HEK293 (cell line): ENCODE data around the gene SLC19A1.

Source experiments
- CTCF ChIA-PET: fragments of 350-600 bp; formaldehyde crosslinking; extraction: SDS; loops from one replicate; lab custom pipeline; 2021; ENCODE audit warnings: antibody characterized with exemption; lab: Yijun Ruan, JAX
- POLR2A ChIA-PET: fragments of 300-600 bp; formaldehyde crosslinking; extraction: SDS; loops from one replicate; lab custom pipeline; 2020; ENCODE audit warnings: antibody characterized with exemption, inconsistent platforms; lab: Yijun Ruan, JAX
- H3K27ac ChIP-seq: fragments of 200-500 bp; sonication (Bioruptor generic); 2 replicates; pipeline ENCODE4 v1.5.1; 2014; ENCODE audit warnings: low read depth, low read length, control low read depth, inconsistent platforms; ENCODE audit errors: extremely low read depth
- H3K36me3 ChIP-seq, 2 experiments: fragments of 200-500 bp in 1 of 2; sonication (Bioruptor generic) in 1 of 2; 1 replicate in 1 of 2; 2 replicates in 1 of 2; pipeline ENCODE4 v1.5.1; 2014 to 2017; ENCODE audit warnings: inconsistent platforms in 2 of 2, low read length in 2 of 2; ENCODE audit not compliant: control insufficient read depth in 2 of 2, insufficient read depth in 1 of 2
- H3K4me1 ChIP-seq: fragments of 200-500 bp; sonication (Bioruptor generic); 2 replicates; pipeline ENCODE4 v1.5.1; 2014; ENCODE audit warnings: mild to moderate bottlenecking, low read length, inconsistent platforms; ENCODE audit not compliant: control insufficient read depth, insufficient read depth
- H3K4me3 ChIP-seq: 2 replicates; pipeline ENCODE4 v1.5.1; 2011; ENCODE audit warnings: low read depth, mild to moderate bottlenecking, control low read depth, low read length, moderate library complexity
- H3K9me3 ChIP-seq: fragments of 200-500 bp; sonication (Bioruptor generic); 2 replicates; pipeline ENCODE4 v1.5.1; 2014; ENCODE audit warnings: low read depth, low read length, inconsistent platforms; ENCODE audit not compliant: control insufficient read depth, insufficient read depth
- BCL11A ChIP-seq: fragments of 450-650 bp; formaldehyde crosslinking; IDR thresholded peaks from 2 replicates; pipeline ENCODE4 v1.5.1; 2016; ENCODE audit warnings: low read depth, missing biosample characterization, missing genetic modification characterization
- KLF8 ChIP-seq: fragments of 450-650 bp; formaldehyde crosslinking; IDR thresholded peaks from 2 replicates; pipeline ENCODE4 v1.5.1; 2016; ENCODE audit warnings: missing biosample characterization, missing genetic modification characterization
- PBX3 ChIP-seq: sonication (generic); formaldehyde crosslinking; IDR thresholded peaks from 2 replicates; pipeline ENCODE4 v1.8.1; 2022; ENCODE audit warnings: mild to moderate bottlenecking, moderate library complexity, missing genetic modification reagents
- SCRT2 ChIP-seq: fragments of 450-650 bp; formaldehyde crosslinking; IDR thresholded peaks from 2 replicates; pipeline ENCODE4 v1.5.1; 2016; ENCODE audit warnings: missing biosample characterization, missing genetic modification characterization
- SETDB1 ChIP-seq: IDR thresholded peaks from one replicate; pipeline ENCODE4 v1.6.1; 2017; ENCODE audit warnings: mild to moderate bottlenecking, low read length, moderate library complexity, mixed read lengths; ENCODE audit not compliant: insufficient read length
- ZBTB26 ChIP-seq: fragments of 450-650 bp; formaldehyde crosslinking; optimal IDR thresholded peaks from 2 replicates; pipeline ENCODE3; 2016; ENCODE audit warnings: missing biosample characterization, mild to moderate bottlenecking, missing genetic modification characterization
- ZBTB7A ChIP-seq: fragments of 450-650 bp; formaldehyde crosslinking; IDR thresholded peaks from 2 replicates; pipeline ENCODE4 v1.5.1; 2016; ENCODE audit warnings: low read depth, missing biosample characterization, missing genetic modification characterization
- ZIC2 ChIP-seq: fragments of 450-650 bp; formaldehyde crosslinking; IDR thresholded peaks from 2 replicates; pipeline ENCODE4 v1.5.1; 2016; ENCODE audit warnings: missing biosample characterization, missing genetic modification characterization
- ZNF112 ChIP-seq: fragments of 450-650 bp; formaldehyde crosslinking; IDR thresholded peaks from 2 replicates; pipeline ENCODE4 v1.5.0; 2017; ENCODE audit warnings: missing biosample characterization, missing genetic modification characterization
- ZNF148 ChIP-seq: fragments of 450-650 bp; formaldehyde crosslinking; IDR thresholded peaks from 2 replicates; pipeline ENCODE4 v1.5.0; 2017; ENCODE audit warnings: missing biosample characterization, missing genetic modification characterization, borderline replicate concordance
- ZNF155 ChIP-seq: fragments of 450-650 bp; formaldehyde crosslinking; IDR thresholded peaks from 2 replicates; pipeline ENCODE4 v1.5.1; 2016; ENCODE audit warnings: missing biosample characterization, missing genetic modification characterization
- ZNF221 ChIP-seq: fragments of 450-650 bp; formaldehyde crosslinking; IDR thresholded peaks from 2 replicates; pipeline ENCODE4 v1.5.1; 2017; ENCODE audit warnings: missing biosample characterization, missing genetic modification characterization, borderline replicate concordance
- ZNF239 ChIP-seq: fragments of 450-650 bp; formaldehyde crosslinking; IDR thresholded peaks from 2 replicates; pipeline ENCODE4 v1.5.1; 2016; ENCODE audit warnings: missing biosample characterization, missing genetic modification characterization
- ZNF280C ChIP-seq: fragments of 450-650 bp; formaldehyde crosslinking; IDR thresholded peaks from 2 replicates; pipeline ENCODE4 v1.5.1; 2016; ENCODE audit warnings: missing biosample characterization, missing genetic modification characterization
- ZNF311 ChIP-seq: fragments of 450-650 bp; formaldehyde crosslinking; IDR thresholded peaks from 2 replicates; pipeline ENCODE4 v1.5.1; 2017; ENCODE audit warnings: missing biosample characterization, missing genetic modification characterization, borderline replicate concordance
- ZNF426 ChIP-seq: fragments of 450-650 bp; formaldehyde crosslinking; IDR thresholded peaks from 2 replicates; pipeline ENCODE4 v1.5.1; 2017; ENCODE audit warnings: missing biosample characterization, missing genetic modification characterization, mild to moderate bottlenecking, inconsistent platforms, moderate library complexity
- ZNF473 ChIP-seq: fragments of 450-650 bp; formaldehyde crosslinking; IDR thresholded peaks from 2 replicates; pipeline ENCODE4 v1.5.1; 2017; ENCODE audit warnings: missing biosample characterization, missing genetic modification characterization
- ZNF48 ChIP-seq: fragments of 450-650 bp; formaldehyde crosslinking; IDR thresholded peaks from 2 replicates; pipeline ENCODE4 v1.5.1; 2016; ENCODE audit warnings: missing biosample characterization, missing genetic modification characterization
- ZNF521 ChIP-seq: fragments of 450-650 bp; formaldehyde crosslinking; IDR thresholded peaks from 2 replicates; pipeline ENCODE4 v1.5.1; 2017; ENCODE audit warnings: missing biosample characterization, mild to moderate bottlenecking, missing genetic modification characterization
- ZNF561 ChIP-seq: fragments of 450-650 bp; IDR thresholded peaks from 2 replicates; pipeline ENCODE4 v1.5.1; 2018; ENCODE audit warnings: missing biosample characterization, missing genetic modification characterization, borderline replicate concordance
- ZNF600 ChIP-seq: fragments of 450-650 bp; formaldehyde crosslinking; IDR thresholded peaks from 2 replicates; pipeline ENCODE4 v1.5.1; 2016; ENCODE audit warnings: missing biosample characterization, missing genetic modification characterization
- ZNF621 ChIP-seq: fragments of 450-650 bp; formaldehyde crosslinking; IDR thresholded peaks from 2 replicates; pipeline ENCODE4 v1.5.1; 2017; ENCODE audit warnings: missing biosample characterization, missing genetic modification characterization
- ZNF776 ChIP-seq: fragments of 450-650 bp; formaldehyde crosslinking; IDR thresholded peaks from 2 replicates; pipeline ENCODE4 v1.5.0; 2017; ENCODE audit warnings: missing biosample characterization, missing genetic modification characterization, borderline replicate concordance
- ZNF785 ChIP-seq: fragments of 450-650 bp; formaldehyde crosslinking; IDR thresholded peaks from 2 replicates; pipeline ENCODE4 v1.5.1; 2016; ENCODE audit warnings: missing biosample characterization, missing genetic modification characterization
- ZNF843 ChIP-seq: fragments of 450-650 bp; formaldehyde crosslinking; IDR thresholded peaks from 2 replicates; pipeline ENCODE4 v1.5.1; 2016; ENCODE audit warnings: missing biosample characterization, missing genetic modification characterization
- ZSCAN16 ChIP-seq: fragments of 450-650 bp; formaldehyde crosslinking; IDR thresholded peaks from 2 replicates; pipeline ENCODE4 v1.5.1; 2016; ENCODE audit warnings: missing biosample characterization, missing genetic modification characterization
- ZSCAN23 ChIP-seq: fragments of 450-650 bp; formaldehyde crosslinking; IDR thresholded peaks from 2 replicates; pipeline ENCODE4 v1.5.1; 2016; ENCODE audit warnings: missing biosample characterization, missing genetic modification characterization
- TF ChIP-seq, protein P1 (sequence below): fragments of 450-650 bp; formaldehyde crosslinking; IDR thresholded peaks from 2 replicates; pipeline ENCODE4 v1.5.1; 2017; ENCODE audit warnings: missing biosample characterization, missing genetic modification characterization

The SLC19A1 gene

DNA sequence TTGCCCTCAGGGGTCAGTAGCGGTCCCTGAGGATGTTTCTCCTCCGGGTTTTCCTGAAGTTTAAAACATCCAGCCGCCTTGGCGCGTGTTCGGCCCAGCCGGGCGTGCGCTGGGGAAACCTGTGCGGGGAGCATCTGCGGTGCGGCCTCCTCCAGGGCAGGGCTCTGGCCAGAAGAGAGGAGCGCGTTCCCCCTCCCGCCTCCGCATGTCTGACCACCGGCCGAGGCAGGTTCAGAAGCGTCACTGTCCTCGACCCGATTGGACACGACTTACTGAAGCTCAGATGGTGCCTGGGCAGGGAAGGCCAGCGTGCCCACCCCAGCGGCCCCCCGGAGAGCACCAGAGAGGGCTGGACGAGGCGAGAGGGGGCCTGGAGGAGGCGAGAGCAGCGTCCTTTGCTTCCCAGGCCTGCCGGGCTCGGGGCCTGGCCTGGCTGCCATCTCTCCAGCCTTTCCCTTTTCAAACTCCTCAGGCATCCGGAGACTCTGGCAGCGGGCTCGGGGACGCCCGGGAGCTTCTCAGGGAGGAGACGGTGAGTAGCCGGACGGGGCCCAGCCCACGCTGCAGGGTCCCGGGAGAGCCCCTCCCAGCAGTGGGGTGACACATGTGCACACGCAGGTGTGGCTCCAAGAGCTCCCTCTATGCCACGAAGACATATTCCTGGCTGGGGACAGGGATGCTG, 67.1 kb downstream of the SLC19A1 start (continued):
- TF ChIP-seq ZSCAN16, result no peak
- TF ChIP-seq SCRT2 (tag by site-specific recombination), result no peak
- no peak for TF ChIP-seq BCL11A (tag by site-specific recombination)
- no peak for TF ChIP-seq ZNF561 (tag by site-specific recombination)
- TF ChIP-seq ZNF426 (tag by site-specific recombination), result no peak
- TF ChIP-seq ZBTB26 (tag by site-specific recombination), result no peak
- TF ChIP-seq ZNF221, result no peak
- no peak for TF ChIP-seq SETDB1
- TF ChIP-seq KLF8 (tag by site-specific recombination), result no peak
- TF ChIP-seq ZNF48, result no peak

DNA sequence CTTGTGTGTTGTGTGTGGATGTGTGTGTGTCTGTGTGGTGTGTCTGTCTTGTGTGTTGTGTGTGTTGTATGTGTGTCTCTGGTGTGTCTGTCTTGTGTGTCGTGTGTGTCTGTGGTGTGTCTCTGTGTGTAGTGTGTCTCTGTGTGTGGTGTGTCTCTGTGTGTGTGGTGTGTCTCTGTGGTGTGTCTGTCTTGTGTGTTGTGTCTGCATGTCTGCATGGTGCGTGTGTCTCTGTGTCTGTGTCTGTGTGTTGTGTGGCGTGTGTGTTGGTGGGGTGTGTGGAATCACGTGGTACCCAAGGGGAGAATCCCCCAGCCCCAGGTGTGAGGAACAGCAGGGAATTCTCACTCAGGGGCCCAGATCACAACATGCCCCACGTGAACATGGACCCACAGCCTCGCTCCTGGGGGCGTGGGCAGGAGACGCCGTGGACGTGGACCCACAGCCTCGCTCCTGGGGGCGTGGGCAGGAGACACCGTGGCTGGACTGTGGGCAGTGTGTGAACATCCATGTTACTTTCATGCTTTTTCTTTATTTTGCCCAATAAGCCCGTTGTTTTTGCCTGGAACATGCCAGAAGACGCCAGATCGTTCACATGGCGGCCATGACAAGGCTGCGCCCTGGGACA, 67.8 kb downstream of the SLC19A1 start:
- ChIA-PET POLR2A (no interaction called here), CTCF (no interaction called here)
- no peaks in the 10 kb centered on the region for H3K9me3 ChIP-seq
- no peak overlapping the region for H3K27ac ChIP-seq
- peaks cover 3 to 41% of the 10 kb centered on the region in 2 experiments; a peak in 2 of 3 replicates for H3K36me3 ChIP-seq
- no peak overlapping the region for H3K4me3 ChIP-seq
- peaks cover 5% of the 10 kb centered on the region for H3K4me1 ChIP-seq
- TF ChIP-seq ZNF600 (tag by site-specific recombination) (no peak), ZNF148 (tag by site-specific recombination) (peak; percentile 88), ZSCAN23 (tag by site-specific recombination) (no peak), ZNF473 (peak; percentile 91; the same call in 1 of the 2 replicates), ZNF843 (tag by site-specific recombination) (no peak), ZNF155 (tag by site-specific recombination) (peak; percentile 46; the same call in 1 of the 2 replicates), ZNF311 (tag by site-specific recombination) (peak; percentile 93), ZNF48 (0 out of 2 replicates have a peak, but pooled peaks have one; percentile 43), ZNF280C (peak; percentile 55; the same call in 1 of the 2 replicates), ZNF776 (tag by site-specific recombination) (0 out of 2 replicates have a peak, but pooled peaks have one; percentile 56), ZNF521 (tag by site-specific recombination) (0 out of 2 replicates have a peak, but pooled peaks have one; percentile 98), ZNF785 (tag by site-specific recombination) (0 out of 2 replicates have a peak, but pooled peaks have one; percentile 74), ZIC2 (tag by site-specific recombination) (0 out of 2 replicates have a peak, but pooled peaks have one; percentile 6), PBX3 (CRISPR knock-in tag) (no peak), ZNF621 (tag by site-specific recombination) (peak; percentile 91; the same call in 1 of the 2 replicates), ZNF239 (tag by site-specific recombination) (peak; percentile 48; the same call in 1 of the 2 replicates), ZNF112 (tag by site-specific recombination) (peak; percentile 73; the same call in 1 of the 2 replicates), ZBTB7A (tag by site-specific recombination) (peak; percentile 39; the same call in 1 of the 2 replicates)
- TF ChIP-seq, protein P1, sequence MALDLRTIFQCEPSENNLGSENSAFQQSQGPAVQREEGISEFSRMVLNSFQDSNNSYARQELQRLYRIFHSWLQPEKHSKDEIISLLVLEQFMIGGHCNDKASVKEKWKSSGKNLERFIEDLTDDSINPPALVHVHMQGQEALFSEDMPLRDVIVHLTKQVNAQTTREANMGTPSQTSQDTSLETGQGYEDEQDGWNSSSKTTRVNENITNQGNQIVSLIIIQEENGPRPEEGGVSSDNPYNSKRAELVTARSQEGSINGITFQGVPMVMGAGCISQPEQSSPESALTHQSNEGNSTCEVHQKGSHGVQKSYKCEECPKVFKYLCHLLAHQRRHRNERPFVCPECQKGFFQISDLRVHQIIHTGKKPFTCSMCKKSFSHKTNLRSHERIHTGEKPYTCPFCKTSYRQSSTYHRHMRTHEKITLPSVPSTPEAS, result no peak
